ENCODE measurements around the gene HGF. TPM values are rescaled to one million over a fixed set of nuclear protein-coding genes. Genes with fewer than 3 reads are reported as not detected.

HGF gene
- polyA plus RNA-seq, 1 of the 3 experiments (the other 2 are of a cell fraction), result 1.5 TPM

GRCh38 chr7:81709836-81710235 is 60.0 kb downstream of the HGF start:
- H3K27ac ChIP-seq (ENCODE audit: low read depth in 2 of 2, low read length in 1 of 2), result no peak overlapping the region
- peaks cover 0 to 1% of the 10 kb centered on the region in 2 experiments; a peak in 1 of 4 replicates for H3K4me1 ChIP-seq (ENCODE audit: control insufficient read depth in 1 of 2, insufficient read depth in 2 of 2, low read depth in 1 of 2, low read length in 1 of 2)
- H4K20me1 ChIP-seq (ENCODE audit: insufficient read depth), result no peaks in the 10 kb centered on the region
- TF ChIP-seq NFIC (IDR thresholded peaks at IDR 0.05; ENCODE audit: borderline replicate concordance) (no peak), EP300 (IDR thresholded peaks at IDR 0.05; ENCODE audit: borderline replicate concordance in 1 of 2, low read depth in 1 of 2, low read length in 1 of 2) (no peak), TAF1 (IDR thresholded peaks at IDR 0.05; ENCODE audit: borderline replicate concordance, low read depth, low read length) (no peak), EZH2phosphoT487 (IDR thresholded peaks at IDR 0.05; ENCODE audit: borderline replicate concordance, low read depth) (no peak), SMC3 (IDR thresholded peaks at IDR 0.05; ENCODE audit: low read depth, low read length) (no peak), NRF1 (IDR thresholded peaks at IDR 0.05; ENCODE audit: low read depth, low read length) (no peak), ELF1 (IDR thresholded peaks at IDR 0.05) (no peak), POLR2AphosphoS5 (IDR thresholded peaks at IDR 0.05; ENCODE audit: low read depth, low read length) (no peak), FOXM1 (IDR thresholded peaks at IDR 0.05; ENCODE audit: low read depth) (no peak), FOXJ3 (CRISPR knock-in tag; IDR thresholded peaks at IDR 0.05) (no peak)
- TF ChIP-seq, protein P1, sequence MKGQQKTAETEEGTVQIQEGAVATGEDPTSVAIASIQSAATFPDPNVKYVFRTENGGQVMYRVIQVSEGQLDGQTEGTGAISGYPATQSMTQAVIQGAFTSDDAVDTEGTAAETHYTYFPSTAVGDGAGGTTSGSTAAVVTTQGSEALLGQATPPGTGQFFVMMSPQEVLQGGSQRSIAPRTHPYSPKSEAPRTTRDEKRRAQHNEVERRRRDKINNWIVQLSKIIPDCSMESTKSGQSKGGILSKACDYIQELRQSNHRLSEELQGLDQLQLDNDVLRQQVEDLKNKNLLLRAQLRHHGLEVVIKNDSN (IDR thresholded peaks at IDR 0.05; ENCODE audit: borderline replicate concordance, low read depth), result no peak
- TF ChIP-seq, protein P2, sequence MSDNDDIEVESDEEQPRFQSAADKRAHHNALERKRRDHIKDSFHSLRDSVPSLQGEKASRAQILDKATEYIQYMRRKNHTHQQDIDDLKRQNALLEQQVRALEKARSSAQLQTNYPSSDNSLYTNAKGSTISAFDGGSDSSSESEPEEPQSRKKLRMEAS (IDR thresholded peaks at IDR 0.05; ENCODE audit: low read depth), result no peak
- TF ChIP-seq, protein P3, sequence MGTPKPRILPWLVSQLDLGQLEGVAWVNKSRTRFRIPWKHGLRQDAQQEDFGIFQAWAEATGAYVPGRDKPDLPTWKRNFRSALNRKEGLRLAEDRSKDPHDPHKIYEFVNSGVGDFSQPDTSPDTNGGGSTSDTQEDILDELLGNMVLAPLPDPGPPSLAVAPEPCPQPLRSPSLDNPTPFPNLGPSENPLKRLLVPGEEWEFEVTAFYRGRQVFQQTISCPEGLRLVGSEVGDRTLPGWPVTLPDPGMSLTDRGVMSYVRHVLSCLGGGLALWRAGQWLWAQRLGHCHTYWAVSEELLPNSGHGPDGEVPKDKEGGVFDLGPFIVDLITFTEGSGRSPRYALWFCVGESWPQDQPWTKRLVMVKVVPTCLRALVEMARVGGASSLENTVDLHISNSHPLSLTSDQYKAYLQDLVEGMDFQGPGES (IDR thresholded peaks at IDR 0.05; ENCODE audit: low read depth, low read length), result no peak
- CTCF ChIA-PET, result interaction anchor here (1.7 to 2.1 kb wide), 2 partner anchors 9 to 208 kb away, joined by 5 to 7 read pairs; no protein-coding TSS in a partner anchor
- no peaks in the 10 kb centered on the region for H3K9me2 ChIP-seq
- H3K79me2 ChIP-seq (ENCODE audit: insufficient read depth), result no peaks in the 10 kb centered on the region
- no peaks in the 10 kb centered on the region for H3K27me3 ChIP-seq (ENCODE audit: insufficient read depth)
- H3F3A ChIP-seq (replicated peaks; ENCODE audit: insufficient read depth), result no peaks in the 10 kb centered on the region
- H3K36me3 ChIP-seq (replicated peaks in 1 of 2; ENCODE audit: control insufficient read depth in 1 of 2, insufficient read depth in 2 of 2, low read length in 1 of 2), result no peaks in the 10 kb centered on the region
- no peak overlapping the region for H3K4me2 ChIP-seq
- POLR2A ChIA-PET, result no interaction called here
- DNase-seq, result no peak
- H3K9me3 ChIP-seq, result no peaks in the 10 kb centered on the region
- no peak overlapping the region for H3K4me3 ChIP-seq (ENCODE audit: low read depth in 2 of 2, low read length in 1 of 2)
- 87% methylated on average over 5 of the region's 5 CpGs for WGBS (ENCODE audit: low lambda C conversion rate)
- H3K9ac ChIP-seq, result no peak overlapping the region
- H2AFZ ChIP-seq (ENCODE audit: low read depth), result no peak overlapping the region

GRCh38 chr7:81707966-81708365 is 61.9 kb downstream of the HGF start:
- TF ChIP-seq EP300 (IDR thresholded peaks at IDR 0.05; ENCODE audit: borderline replicate concordance in 1 of 2, low read depth in 1 of 2, low read length in 1 of 2), result no peak
- Histone ChIP-seq H3K9ac (no peak overlapping the region), H3K4me1 (ENCODE audit: control insufficient read depth in 1 of 2, insufficient read depth in 2 of 2, low read depth in 1 of 2, low read length in 1 of 2) (peaks cover 0 to 4% of the 10 kb centered on the region in 2 experiments; a peak in 1 of 4 replicates), H3K9me3 (no peaks in the 10 kb centered on the region), H3F3A (replicated peaks; ENCODE audit: insufficient read depth) (no peaks in the 10 kb centered on the region), H3K36me3 (replicated peaks in 1 of 2; ENCODE audit: control insufficient read depth in 1 of 2, insufficient read depth in 2 of 2, low read length in 1 of 2) (no peaks in the 10 kb centered on the region), H3K9me2 (no peaks in the 10 kb centered on the region), H3K27me3 (ENCODE audit: insufficient read depth) (no peaks in the 10 kb centered on the region), H3K4me3 (ENCODE audit: low read depth in 2 of 2, low read length in 1 of 2) (no peak overlapping the region), H2AFZ (ENCODE audit: low read depth) (no peak overlapping the region), H3K27ac (ENCODE audit: low read depth in 2 of 2, low read length in 1 of 2) (no peak overlapping the region), H3K79me2 (ENCODE audit: insufficient read depth) (no peaks in the 10 kb centered on the region), H3K4me2 (no peak overlapping the region), H4K20me1 (ENCODE audit: insufficient read depth) (no peaks in the 10 kb centered on the region)
- CTCF ChIA-PET, result no interaction called here
- POLR2A ChIA-PET, result no interaction called here
- no peak for DNase-seq

Measured in SK-N-SH (cell line).